HG03103 (cell line): ENCODE data around the gene OSBPL6.
"Not testable (repeated sequence)": the region's sequence is repeated elsewhere in the genome, so short reads cannot be mapped to it uniquely, and the experiment has no call there.

ENCODE experiments used
- ATAC-seq: cut with Tn5 transposase; IDR thresholded peaks from one replicate; pipeline ENCODE4 v1.9.1; 2021; ENCODE audit warnings: low read depth; ENCODE audit not compliant: unreplicated experiment

The OSBPL6 gene

GRCh38 chr2:178292586-178292985 lies 98.3 kb downstream of the OSBPL6 start:
- ATAC-seq, result no peak

DNA sequence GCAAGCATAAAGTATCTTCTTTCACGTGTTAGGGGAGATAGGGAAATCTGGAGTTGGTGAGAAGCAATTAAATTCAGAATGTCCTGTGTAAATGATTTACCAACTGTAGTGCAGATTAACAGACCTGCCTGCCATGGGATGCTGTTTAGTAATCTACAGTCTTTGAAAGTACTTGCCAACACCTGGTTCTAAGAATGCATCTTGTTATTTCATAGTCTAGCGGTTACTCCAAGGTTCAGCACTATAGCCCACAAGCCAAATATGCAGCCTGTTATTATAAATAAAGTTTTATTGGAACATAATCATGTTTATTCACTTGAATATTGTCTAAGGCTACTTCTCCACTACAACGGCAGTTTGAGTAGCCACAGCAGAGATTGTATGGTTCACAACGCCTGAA lies 100.8 kb downstream of the OSBPL6 start:
- no peak for ATAC-seq

DNA sequence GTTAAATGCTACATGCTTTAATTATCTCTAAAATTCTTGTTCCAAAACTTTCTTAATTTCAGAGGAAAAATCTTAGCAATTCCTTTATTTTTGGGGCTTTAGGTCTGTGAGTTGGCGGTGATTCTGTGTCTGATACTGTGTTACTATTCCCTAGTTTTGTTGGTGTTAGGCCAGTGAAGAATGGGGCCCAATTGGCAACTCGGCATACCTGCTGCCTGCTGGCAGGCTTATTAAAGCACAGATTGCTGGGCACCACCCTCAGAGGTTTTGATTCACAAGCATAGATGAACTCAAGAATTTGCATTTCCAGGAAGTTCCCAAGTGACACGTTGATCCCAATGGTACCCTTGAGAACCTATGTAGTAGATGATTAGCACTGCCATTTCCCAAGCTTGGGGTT lies 101.6 kb downstream of the OSBPL6 start:
- no peak for ATAC-seq

DNA sequence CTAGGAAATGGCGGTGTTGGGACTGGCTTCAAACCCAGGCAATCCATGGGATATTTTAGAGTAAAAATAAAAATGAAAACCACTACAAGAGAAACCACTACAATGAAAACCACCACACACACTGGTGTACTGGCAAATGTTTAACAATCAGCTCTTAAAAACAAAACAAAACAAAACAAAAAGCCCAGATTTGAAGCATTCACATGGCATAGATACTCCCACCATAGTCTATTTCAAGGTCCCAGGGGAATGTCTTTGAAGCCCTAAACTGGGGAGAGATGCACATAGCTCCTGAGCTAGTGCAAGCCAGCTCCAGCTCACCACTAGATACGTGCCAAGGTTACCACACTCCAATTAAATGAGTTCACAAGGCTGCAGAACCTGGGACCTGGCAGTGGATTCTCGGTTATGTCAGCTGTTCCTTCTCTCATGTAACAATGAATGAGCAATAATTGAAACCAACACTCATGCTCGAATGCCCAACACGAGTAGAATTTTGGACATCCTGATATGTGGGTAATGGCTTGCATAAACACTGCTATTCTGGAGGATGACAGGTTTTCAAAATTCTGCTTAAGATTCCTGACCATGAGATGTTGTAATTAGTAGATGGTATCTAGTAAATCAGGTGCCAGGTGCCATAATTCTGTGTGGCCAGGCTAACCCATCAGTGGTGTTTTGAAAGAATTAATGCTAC lies 102.2 kb downstream of the OSBPL6 start:
- no peak for ATAC-seq

DNA sequence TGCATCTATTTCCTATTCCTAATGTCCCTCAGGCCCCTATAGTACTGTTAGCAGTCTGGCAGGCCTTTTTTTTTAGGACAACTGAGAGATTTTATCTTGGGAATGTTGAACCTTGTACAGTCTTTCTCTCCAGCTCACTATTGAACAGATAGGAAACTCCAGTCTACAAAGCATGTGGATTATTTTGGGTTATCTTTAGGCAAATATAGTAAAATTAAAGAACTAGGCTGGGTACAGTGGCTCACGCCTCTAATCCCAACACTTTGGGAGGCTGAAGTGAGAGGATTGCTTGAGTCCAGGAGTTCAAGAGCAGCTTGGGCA lies 102.7 kb downstream of the OSBPL6 start:
- ATAC-seq, result no peak

GRCh38 chr2:178298785-178299212 lies 104.5 kb downstream of the OSBPL6 start:
- no peak for ATAC-seq

DNA sequence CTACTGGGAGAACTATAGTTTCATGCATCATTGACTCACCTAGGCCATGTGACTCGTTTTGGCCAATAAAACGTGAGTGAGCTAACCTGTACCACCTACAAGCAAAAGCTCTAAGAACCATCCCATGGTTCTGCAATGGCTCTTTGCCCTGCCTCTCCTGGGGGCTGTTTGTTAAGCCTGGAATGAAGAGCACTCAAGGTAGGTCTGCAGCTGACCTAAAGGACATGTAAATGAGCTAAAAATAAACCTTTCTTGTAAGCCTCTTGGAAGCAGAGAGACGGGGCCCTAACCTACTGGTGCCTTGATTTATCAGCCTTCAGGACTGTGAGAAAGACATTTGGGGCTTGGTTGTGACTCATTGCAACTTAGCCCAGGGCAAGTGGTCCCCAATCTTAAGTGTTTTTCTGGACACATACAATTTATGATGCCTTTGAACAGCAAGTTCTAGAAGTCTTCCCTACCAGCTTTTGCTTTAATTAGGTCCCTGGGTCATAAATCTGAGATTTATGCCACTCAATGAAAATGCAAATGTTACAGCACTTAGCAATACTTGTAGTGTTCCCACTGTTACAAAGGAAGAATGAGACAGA lies 107.4 kb downstream of the OSBPL6 start:
- ATAC-seq, result no peak

GRCh38 chr2:178304333-178304732 lies 110.0 kb downstream of the OSBPL6 start:
- no peak for ATAC-seq

GRCh38 chr2:178306352-178307073 lies 112.2 kb downstream of the OSBPL6 start:
- peak; percentile 99 for ATAC-seq

- no peak for ATAC-seq
Observed at GRCh38 chr2:178307650-178308049, 113.3 kb downstream of the OSBPL6 start.

GRCh38 chr2:178309541-178309940 lies 115.2 kb downstream of the OSBPL6 start:
- no peak for ATAC-seq

- no peak for ATAC-seq
Observed at GRCh38 chr2:178315078-178315477, 120.8 kb downstream of the OSBPL6 start.

GRCh38 chr2:178315488-178315948 lies 121.2 kb downstream of the OSBPL6 start:
- ATAC-seq, result no peak

DNA sequence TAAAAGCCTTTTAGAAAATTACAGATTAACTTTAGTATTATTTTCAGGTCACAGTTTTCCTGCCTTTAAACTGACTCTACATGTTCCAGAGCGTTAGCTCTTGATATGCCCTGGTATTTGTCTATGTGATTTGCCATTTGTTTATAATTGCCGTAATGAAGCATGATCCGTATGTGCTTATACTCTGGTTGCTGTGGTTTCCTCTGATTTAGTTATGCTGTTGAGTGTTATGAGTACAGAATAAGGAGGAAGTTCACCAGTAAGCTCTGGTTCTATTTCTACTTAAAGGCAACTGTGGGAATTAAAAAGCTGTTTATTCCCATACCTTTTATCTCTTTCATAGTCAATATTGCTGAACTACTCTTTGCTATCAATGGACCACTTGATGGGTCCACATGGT lies 123.5 kb downstream of the OSBPL6 start:
- ATAC-seq, result no peak

DNA sequence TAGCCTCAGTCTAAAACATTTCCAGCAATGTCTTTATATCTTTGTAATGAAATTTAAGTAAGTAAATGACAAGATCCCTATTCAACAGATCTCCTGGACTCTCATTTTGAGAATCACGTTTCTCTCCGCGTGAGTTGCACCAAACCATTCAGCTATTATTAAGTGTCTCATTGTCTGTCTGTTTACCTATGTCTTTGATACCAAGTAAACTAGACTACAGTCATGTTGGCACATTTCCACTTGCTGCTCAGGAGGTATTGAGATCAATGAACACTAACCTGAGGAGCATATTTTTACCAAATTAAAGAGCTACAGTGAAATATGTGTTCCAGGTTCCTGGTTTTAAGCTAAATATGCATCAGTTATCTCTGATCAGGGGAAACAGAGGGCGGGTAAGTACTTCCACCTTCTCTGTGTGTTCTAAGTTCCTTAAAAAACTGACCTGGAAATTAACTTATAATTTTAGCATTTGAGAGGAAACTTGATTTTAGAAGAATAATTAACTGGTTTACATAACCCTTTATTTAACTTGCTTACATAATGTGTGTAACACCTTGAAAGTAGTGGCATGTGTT lies 125.8 kb downstream of the OSBPL6 start:
- ATAC-seq, result no peak

- ATAC-seq, result no peak
Observed at GRCh38 chr2:178322068-178322467, 127.8 kb downstream of the OSBPL6 start.

GRCh38 chr2:178323331-178323730 lies 129.0 kb downstream of the OSBPL6 start:
- ATAC-seq, result not testable (repeated sequence)

DNA sequence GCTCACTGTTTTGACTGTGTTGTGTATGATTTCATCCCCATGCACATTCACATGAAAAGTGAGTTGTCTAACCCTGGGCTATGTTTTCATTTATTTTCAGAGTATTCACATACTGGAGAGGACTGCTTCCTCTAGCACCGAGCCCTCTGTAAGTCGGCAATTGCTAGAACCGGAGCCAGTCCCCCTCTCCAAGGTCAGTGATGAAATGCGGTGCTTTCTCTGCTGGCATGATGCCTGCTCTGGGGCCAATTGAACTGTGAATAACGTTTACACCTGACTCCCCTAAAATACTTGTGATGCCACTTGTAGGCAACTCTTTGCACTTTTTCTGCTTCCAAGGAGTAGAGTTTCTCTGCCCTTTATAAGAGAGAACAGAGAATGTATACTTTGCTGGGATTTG lies 129.8 kb downstream of the OSBPL6 start:
- no peak for ATAC-seq

DNA sequence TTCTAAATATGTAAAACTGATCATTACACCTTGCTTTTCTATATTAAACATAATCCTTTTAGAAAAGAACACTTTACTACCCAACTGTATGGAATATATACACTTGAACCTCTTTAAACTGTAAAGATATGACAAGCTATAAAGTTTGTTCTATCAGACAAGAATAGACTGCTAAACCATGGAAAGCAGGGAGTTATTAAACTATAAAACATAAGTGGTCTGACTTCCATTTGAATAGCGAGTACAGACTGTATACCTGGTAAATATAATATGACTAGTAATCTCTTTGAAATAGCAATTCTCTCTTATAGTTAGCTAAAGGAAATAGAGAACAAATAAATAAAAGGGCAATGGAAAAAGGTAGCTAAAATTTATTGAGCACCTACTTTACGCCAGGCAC lies 131.0 kb downstream of the OSBPL6 start:
- no peak for ATAC-seq

DNA sequence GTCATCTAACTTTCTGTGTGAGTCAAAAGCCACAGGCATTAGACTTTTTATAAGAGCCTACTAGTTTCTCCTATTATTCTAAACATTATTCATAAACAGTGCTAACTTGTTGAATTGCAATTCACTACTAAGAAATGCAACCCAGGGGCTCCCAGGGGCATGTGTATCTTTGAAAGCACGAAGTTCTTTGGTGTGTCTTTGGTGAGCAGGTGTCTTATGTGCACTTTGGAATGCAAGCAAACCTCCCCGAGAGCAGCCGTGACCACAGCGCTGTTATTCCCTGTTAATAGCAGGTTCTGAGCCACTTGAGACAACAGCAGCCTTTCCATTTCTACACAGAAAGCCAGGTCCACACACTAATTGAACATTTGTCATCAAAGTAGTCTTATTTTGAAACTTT lies 133.2 kb downstream of the OSBPL6 start:
- ATAC-seq, result no peak

GRCh38 chr2:178328037-178328436 lies 133.7 kb downstream of the OSBPL6 start:
- no peak for ATAC-seq
